CD4-positive, alpha-beta T cell (primary cell): ENCODE measurements around the gene ZNF605. TPM values are rescaled to one million over a fixed set of nuclear protein-coding genes. Genes with fewer than 3 reads are reported as not detected.

Experiments used
- ATAC-seq: fragments of 200-7000 bp; cut with Tn5 transposase; one replicate; pipeline ENCODE4 v1.10.0; 2022; ENCODE audit warnings: mild to moderate bottlenecking; ENCODE audit not compliant: poor library complexity
- CTCF ChIA-PET: fragments of 350-600 bp; sonication (Branson Sonifier 250); formaldehyde crosslinking; loops from one replicate; lab custom pipeline; 2021; ENCODE audit warnings: antibody characterized with exemption, inconsistent platforms; lab: Charles Lee
- POLR2A ChIA-PET: fragments of 350-600 bp; sonication (Branson Sonifier 250); formaldehyde crosslinking; loops from one replicate; lab custom pipeline; 2021; ENCODE audit warnings: antibody characterized with exemption, inconsistent platforms; lab: Charles Lee
- DNase-seq, 14 experiments: peaks; one replicate each; pipeline ENCODE4 v3.0.0-alpha.2; 2013 to 2020; ENCODE audit warnings: mixed read lengths in 2 of 14
- H3K27ac ChIP-seq, 2 donors: one replicate each; pipeline versions ENCODE4 v1.5.1 to v1.7.0; 2013; ENCODE audit warnings: low read length in 2 of 2, low read depth in 1 of 2, mild to moderate bottlenecking in 1 of 2
- H3K27me3 ChIP-seq, 2 experiments: 1 replicate in 1 of 2; 2 replicates in 1 of 2; pipeline versions ENCODE4 v1.6.1 to v1.7.0; 2013; ENCODE audit warnings: low read length in 2 of 2, control low read depth in 1 of 2, mild to moderate bottlenecking in 1 of 2, moderate library complexity in 1 of 2; ENCODE audit not compliant: insufficient read depth in 2 of 2, control insufficient read depth in 1 of 2
- H3K36me3 ChIP-seq: one replicate; pipeline ENCODE4 v1.6.1; 2013; ENCODE audit warnings: low read length, control low read depth; ENCODE audit not compliant: insufficient read depth
- H3K4me1 ChIP-seq: one replicate; pipeline ENCODE4 v1.6.1; 2013; ENCODE audit warnings: low read length, control low read depth; ENCODE audit not compliant: insufficient read depth
- H3K4me3 ChIP-seq: one replicate; pipeline ENCODE4 v1.5.1; 2013; ENCODE audit warnings: mild to moderate bottlenecking, low read length, moderate library complexity
- H3K9me3 ChIP-seq, 2 experiments: 1 replicate in 1 of 2; 2 replicates in 1 of 2; pipeline versions ENCODE4 v1.6.1 to v1.7.0; 2013; ENCODE audit warnings: low read length in 2 of 2, mild to moderate bottlenecking in 2 of 2, control low read depth in 1 of 2, moderate library complexity in 1 of 2; ENCODE audit not compliant: control insufficient read depth in 1 of 2, insufficient read depth in 1 of 2
- H3K27ac Mint-ChIP-seq: one replicate; pipeline ENCODE4 v1.8.0; 2020; ENCODE audit warnings: mixed read lengths
- H3K27me3 Mint-ChIP-seq: one replicate; pipeline ENCODE4 v1.8.0; 2021; ENCODE audit warnings: mixed read lengths
- H3K36me3 Mint-ChIP-seq: one replicate; pipeline ENCODE4 v1.8.0; 2021; ENCODE audit warnings: low read depth, mixed read lengths
- H3K4me1 Mint-ChIP-seq: one replicate; pipeline ENCODE4 v1.8.0; 2021; ENCODE audit warnings: low read depth, mixed read lengths
- H3K4me3 Mint-ChIP-seq: one replicate; pipeline ENCODE4 v1.8.0; 2020; ENCODE audit warnings: mild to moderate bottlenecking, mixed read lengths
- H3K9me3 Mint-ChIP-seq: one replicate; pipeline ENCODE4 v1.8.0; 2020; ENCODE audit warnings: mixed read lengths
- CTCF ChIP-seq: fragments of 200-600 bp; IDR thresholded peaks from one replicate; pipeline ENCODE4 v1.8.0; 2022; ENCODE audit warnings: antibody characterized with exemption, mild to moderate bottlenecking
- intact Hi-C, 2 experiments: fragments of 100-400 bp; cut with DNase I in 1 of 2; cut with micrococcal nuclease in 1 of 2; formaldehyde crosslinking; loops; one replicate each; pipeline versions ENCODE4 v1.15.1 to v1.9.0; 2023 to 2025; cut with DNase I, micrococcal nuclease
- polyA plus RNA-seq, 2 donors: library from polyadenylated mRNA; unstranded; fragments of 120-200 nt; gene quantifications; one replicate each; pipeline ENCODE4 v1.2.1, GENCODE V29; 2013
- total RNA-seq, 174 experiments: library from RNA in 2 of 174; stranded (reverse) in 2 of 174; gene quantifications; one replicate each; pipeline ENCODE4 v1.2.3 and lab custom pipeline; 2021 to 2026

Gene ZNF605
- total RNA-seq (1 to 10 TPM; 5.3 to 5.8 TPM), total RNA-seq (lab: John Stamatoyannopoulos, UW) (2.3 to 44.6 (median 15.2) reads per million in 172 experiments)
- polyA plus RNA-seq (2013, experiment 1 of 2): 7.5 TPM
- polyA plus RNA-seq (2013, experiment 2 of 2): 8.7 TPM

GRCh38 chr12:132956011-132956788, at the start of gene ZNF605:
Gene ZNF605, minus strand, starts transcription at chr12:132956306. Its CDS starts 10,671 bp downstream, at chr12:132945635.
- peak within 1 kb of the TSS; percentile 89 for H3K27ac Mint-ChIP-seq
- DNase-seq (peak; percentile 63 to 94 (median 79)), ATAC-seq (peak; percentile 95)
- peak within 1 kb of the TSS; percentile 98 for H3K4me3 Mint-ChIP-seq
- H3K36me3 ChIP-seq: no peaks in the 10 kb centered on the region
- H3K36me3 Mint-ChIP-seq: peaks cover 32% of the 10 kb centered on the region
- intact Hi-C loops: loop anchor here (1.0 to 5.0 kb wide), 6 partner anchors 29 to 194 kb away; partner anchors contain the start of genes ANKLE2 (in 1 of the 2), GOLGA3 (in 1 of the 2), ZNF140 (in 1 of the 2) and ZNF26 (in 1 of the 2)
- ChIA-PET POLR2A (interaction anchor here (0.6 to 2.8 kb wide), 6 partner anchors 30 to 202 kb away, joined by 3 to 19 read pairs (median 4); partner anchors contain the start of genes GOLGA3, ZNF26 and ZNF84), CTCF (interaction anchor here (1.3 kb wide), 1 partner anchor 52 kb away, joined by 3 read pairs; no protein-coding TSS in a partner anchor)
- H3K4me1 ChIP-seq: peaks cover 23% of the 10 kb centered on the region
- H3K9me3 ChIP-seq: peaks cover 0 to 23% of the 10 kb centered on the region in 2 experiments
- peaks cover 29% of the 10 kb centered on the region for H3K4me1 Mint-ChIP-seq
- H3K27me3 Mint-ChIP-seq: no peaks in the 10 kb centered on the region
- H3K27me3 ChIP-seq: no peaks in the 10 kb centered on the region
- H3K4me3 ChIP-seq: peak within 1 kb of the TSS; percentile 78
- H3K27ac ChIP-seq: peak within 1 kb of the TSS; percentile 33 to 64
- no peaks in the 10 kb centered on the region for H3K9me3 Mint-ChIP-seq
- no peak for TF ChIP-seq CTCF

GRCh38 chr12:132998741-132999140, 42.6 kb upstream of the ZNF605 start:
- DNase-seq (no peak), ATAC-seq (no peak)
- Mint-ChIP-seq H3K36me3 (peaks cover 98% of the 10 kb centered on the region), H3K4me1 (peaks cover 12% of the 10 kb centered on the region), H3K4me3 (no peak overlapping the region), H3K27me3 (no peaks in the 10 kb centered on the region), H3K9me3 (peaks cover 22% of the 10 kb centered on the region), H3K27ac (no peak overlapping the region)
- TF ChIP-seq CTCF: no peak
- Histone ChIP-seq H3K36me3 (peaks cover 32% of the 10 kb centered on the region), H3K4me1 (no peaks in the 10 kb centered on the region), H3K9me3 (peaks cover 70 to 95% of the 10 kb centered on the region in 2 experiments), H3K27ac (no peak overlapping the region), H3K27me3 (no peaks in the 10 kb centered on the region), H3K4me3 (no peak overlapping the region)
- CTCF ChIA-PET: no interaction called here
- intact Hi-C loops: no loop called here
- POLR2A ChIA-PET: interaction anchor here (1.0 kb wide), 1 partner anchor 11 kb away, joined by 4 read pairs; no protein-coding TSS in a partner anchor

DNA sequence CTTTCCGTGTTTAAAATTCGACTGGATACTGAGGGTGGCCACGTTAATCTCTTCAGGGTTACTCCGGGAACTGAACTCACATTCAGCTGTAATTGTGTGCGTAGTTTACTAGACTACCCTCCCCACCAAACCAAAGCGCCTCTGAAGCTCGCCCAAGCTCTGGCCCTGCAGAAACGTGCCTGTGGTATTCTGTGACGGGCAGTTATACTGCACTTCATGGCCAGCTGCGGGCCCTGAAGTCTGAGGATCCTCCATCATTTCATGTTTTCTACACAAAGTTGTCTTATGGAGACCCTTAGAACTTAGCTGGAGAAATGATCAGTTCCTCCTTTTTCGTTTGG, 30.7 kb upstream of the ZNF605 start:
- H3K4me3 ChIP-seq: peak overlapping the region; percentile 85
- CTCF ChIA-PET: interaction anchor here (3.0 to 3.3 kb wide), 2 partner anchors 93 to 194 kb away, joined by 9 read pairs; partner anchors contain the start of gene ZNF268

More for the DNA sequence above, 30.7 kb upstream of the ZNF605 start:
- H3K27ac ChIP-seq: peak overlapping the region; percentile 76 to 84
- Mint-ChIP-seq H3K9me3 (peaks cover 11% of the 10 kb centered on the region), H3K27ac (peak overlapping the region; percentile 96), H3K27me3 (no peaks in the 10 kb centered on the region), H3K36me3 (peaks cover 60% of the 10 kb centered on the region), H3K4me1 (peaks cover 38% of the 10 kb centered on the region), H3K4me3 (peak overlapping the region; percentile 97)
- TF ChIP-seq CTCF: no peak
- DNase-seq: peak in 1 of 14 experiments; percentile 0
- POLR2A ChIA-PET: interaction anchor here (0.5 to 3.4 kb wide), 13 partner anchors 17 to 216 kb away, joined by 3 to 36 read pairs (median 5); partner anchors contain the start of genes CHFR, ZNF10, ZNF140 and ZNF268
- H3K27me3 ChIP-seq: no peaks in the 10 kb centered on the region
- intact Hi-C loops: loop anchor here (1.0 to 5.0 kb wide), 7 partner anchors 31 to 194 kb away; partner anchors contain the start of genes ZNF140 (in 2 of the 2), ZNF268 (in 2 of the 2), ZNF84 (in 2 of the 2) and ZNF10 (in 1 of the 2)
- H3K9me3 ChIP-seq: peaks cover 22 to 28% of the 10 kb centered on the region in 2 experiments
- peaks cover 29% of the 10 kb centered on the region for H3K4me1 ChIP-seq
- H3K36me3 ChIP-seq: peaks cover 6% of the 10 kb centered on the region
- no peak for ATAC-seq
